HEK293 (cell line): ENCODE data around the gene DNAJB6.

ENCODE experiments used
- CTCF ChIA-PET: fragments of 350-600 bp; formaldehyde crosslinking; extraction: SDS; loops from one replicate; lab custom pipeline; 2021; ENCODE audit warnings: antibody characterized with exemption; lab: Yijun Ruan, JAX
- POLR2A ChIA-PET: fragments of 300-600 bp; formaldehyde crosslinking; extraction: SDS; loops from one replicate; lab custom pipeline; 2020; ENCODE audit warnings: antibody characterized with exemption, inconsistent platforms; lab: Yijun Ruan, JAX
- H3K27ac ChIP-seq: fragments of 200-500 bp; sonication (Bioruptor generic); 2 replicates; pipeline ENCODE4 v1.5.1; 2014; ENCODE audit warnings: low read depth, low read length, control low read depth, inconsistent platforms; ENCODE audit errors: extremely low read depth
- H3K36me3 ChIP-seq, 2 experiments: fragments of 200-500 bp in 1 of 2; sonication (Bioruptor generic) in 1 of 2; 1 replicate in 1 of 2; 2 replicates in 1 of 2; pipeline ENCODE4 v1.5.1; 2014 to 2017; ENCODE audit warnings: inconsistent platforms in 2 of 2, low read length in 2 of 2; ENCODE audit not compliant: control insufficient read depth in 2 of 2, insufficient read depth in 1 of 2
- H3K4me1 ChIP-seq: fragments of 200-500 bp; sonication (Bioruptor generic); 2 replicates; pipeline ENCODE4 v1.5.1; 2014; ENCODE audit warnings: mild to moderate bottlenecking, low read length, inconsistent platforms; ENCODE audit not compliant: control insufficient read depth, insufficient read depth
- H3K4me3 ChIP-seq: 2 replicates; pipeline ENCODE4 v1.5.1; 2011; ENCODE audit warnings: low read depth, mild to moderate bottlenecking, control low read depth, low read length, moderate library complexity
- H3K9me3 ChIP-seq: fragments of 200-500 bp; sonication (Bioruptor generic); 2 replicates; pipeline ENCODE4 v1.5.1; 2014; ENCODE audit warnings: low read depth, low read length, inconsistent platforms; ENCODE audit not compliant: control insufficient read depth, insufficient read depth
- EGR2 ChIP-seq: fragments of 450-650 bp; formaldehyde crosslinking; IDR thresholded peaks from 2 replicates; pipeline ENCODE4 v1.5.1; 2016; ENCODE audit warnings: low read depth, missing biosample characterization, missing genetic modification characterization
- GLIS1 ChIP-seq: fragments of 450-650 bp; formaldehyde crosslinking; IDR thresholded peaks from 2 replicates; pipeline ENCODE4 v1.5.1; 2016; ENCODE audit warnings: missing biosample characterization, missing genetic modification characterization
- IKZF3 ChIP-seq: fragments of 450-650 bp; IDR thresholded peaks from 2 replicates; pipeline ENCODE4 v1.5.0; 2018; ENCODE audit warnings: missing biosample characterization, mild to moderate bottlenecking, missing genetic modification characterization, moderate library complexity
- OSR2 ChIP-seq: fragments of 450-650 bp; formaldehyde crosslinking; IDR thresholded peaks from 2 replicates; pipeline ENCODE4 v1.5.1; 2016; ENCODE audit warnings: missing biosample characterization, missing genetic modification characterization
- PRDM4 ChIP-seq: fragments of 450-650 bp; formaldehyde crosslinking; IDR thresholded peaks from 2 replicates; pipeline ENCODE4 v1.5.1; 2017; ENCODE audit warnings: missing biosample characterization, missing genetic modification characterization
- PRDM6 ChIP-seq: fragments of 450-650 bp; formaldehyde crosslinking; IDR thresholded peaks from 2 replicates; pipeline ENCODE4 v1.5.1; 2017; ENCODE audit warnings: missing biosample characterization, missing genetic modification characterization
- SCRT1 ChIP-seq: fragments of 450-650 bp; formaldehyde crosslinking; IDR thresholded peaks from 2 replicates; pipeline ENCODE4 v1.5.1; 2016; ENCODE audit warnings: missing biosample characterization, missing genetic modification characterization, borderline replicate concordance
- TSHZ1 ChIP-seq: fragments of 450-650 bp; formaldehyde crosslinking; IDR thresholded peaks from 2 replicates; pipeline ENCODE4 v1.5.1; 2016; ENCODE audit warnings: missing biosample characterization, missing genetic modification characterization, borderline replicate concordance
- WT1 ChIP-seq: fragments of 450-650 bp; formaldehyde crosslinking; IDR thresholded peaks from 2 replicates; pipeline ENCODE4 v1.5.1; 2016; ENCODE audit warnings: missing biosample characterization, missing genetic modification characterization
- ZBTB1 ChIP-seq: fragments of 450-650 bp; formaldehyde crosslinking; IDR thresholded peaks from 2 replicates; pipeline ENCODE4 v1.5.1; 2016; ENCODE audit warnings: missing biosample characterization, missing genetic modification characterization
- ZBTB17 ChIP-seq: fragments of 450-650 bp; formaldehyde crosslinking; IDR thresholded peaks from 2 replicates; pipeline ENCODE4 v1.5.1; 2016; ENCODE audit warnings: missing biosample characterization, missing genetic modification characterization
- ZBTB21 ChIP-seq: fragments of 450-650 bp; formaldehyde crosslinking; IDR thresholded peaks from 2 replicates; pipeline ENCODE4 v1.5.1; 2017; ENCODE audit warnings: missing biosample characterization, missing genetic modification characterization
- ZNF114 ChIP-seq: fragments of 450-650 bp; formaldehyde crosslinking; IDR thresholded peaks from 2 replicates; pipeline ENCODE4 v1.5.0; 2017; ENCODE audit warnings: missing biosample characterization, missing genetic modification characterization
- ZNF169 ChIP-seq: fragments of 450-650 bp; formaldehyde crosslinking; IDR thresholded peaks from 2 replicates; pipeline ENCODE4 v1.5.1; 2016; ENCODE audit warnings: missing biosample characterization, missing genetic modification characterization
- ZNF18 ChIP-seq: fragments of 450-650 bp; formaldehyde crosslinking; IDR thresholded peaks from 2 replicates; pipeline ENCODE4 v1.5.1; 2016; ENCODE audit warnings: missing biosample characterization, missing genetic modification characterization
- ZNF221 ChIP-seq: fragments of 450-650 bp; formaldehyde crosslinking; IDR thresholded peaks from 2 replicates; pipeline ENCODE4 v1.5.1; 2017; ENCODE audit warnings: missing biosample characterization, missing genetic modification characterization, borderline replicate concordance
- ZNF366 ChIP-seq: fragments of 450-650 bp; formaldehyde crosslinking; conservative IDR thresholded peaks from 2 replicates; pipeline ENCODE4 v1.5.1; 2016; ENCODE audit warnings: missing biosample characterization, missing genetic modification characterization
- ZNF416 ChIP-seq: fragments of 450-650 bp; formaldehyde crosslinking; IDR thresholded peaks from 2 replicates; pipeline ENCODE4 v1.5.1; 2016; ENCODE audit warnings: missing biosample characterization, missing genetic modification characterization
- ZNF555 ChIP-seq: fragments of 450-650 bp; formaldehyde crosslinking; conservative IDR thresholded peaks from 2 replicates; pipeline ENCODE4 v1.5.1; 2017; ENCODE audit warnings: missing biosample characterization, mild to moderate bottlenecking, missing genetic modification characterization, inconsistent platforms
- ZNF580 ChIP-seq: fragments of 450-650 bp; formaldehyde crosslinking; IDR thresholded peaks from 2 replicates; pipeline ENCODE4 v1.5.1; 2016; ENCODE audit warnings: missing biosample characterization, missing genetic modification characterization
- ZNF596 ChIP-seq: fragments of 450-650 bp; IDR thresholded peaks from 2 replicates; pipeline ENCODE4 v1.5.0; 2018; ENCODE audit warnings: missing biosample characterization, mild to moderate bottlenecking, missing genetic modification characterization, moderate library complexity
- ZNF626 ChIP-seq: fragments of 450-650 bp; sonication (Bioruptor Pico); formaldehyde crosslinking; IDR thresholded peaks from 2 replicates; pipeline ENCODE4 v1.5.1; 2018; ENCODE audit warnings: missing biosample characterization, missing genetic modification characterization, inconsistent platforms
- ZNF791 ChIP-seq: fragments of 450-650 bp; formaldehyde crosslinking; IDR thresholded peaks from 2 replicates; pipeline ENCODE4 v1.5.1; 2016; ENCODE audit warnings: missing biosample characterization, missing genetic modification characterization

Gene DNAJB6

GRCh38 chr7:157357129-157358040 lies 20.6 kb downstream of the DNAJB6 start:
- Histone ChIP-seq H3K9me3 (no peaks in the 10 kb centered on the region), H3K4me3 (no peak overlapping the region), H3K36me3 (peaks cover 3 to 31% of the 10 kb centered on the region in 2 experiments; a peak in 2 of 3 replicates), H3K27ac (no peak overlapping the region), H3K4me1 (no peaks in the 10 kb centered on the region; the same call in 1 of the 2 replicates)
- POLR2A ChIA-PET = no interaction called here
- peak; percentile 25; the same call in 1 of the 2 replicates for TF ChIP-seq PRDM4 (tag by site-specific recombination)
- TF ChIP-seq SCRT1 (tag by site-specific recombination) = peak; percentile 66
- TF ChIP-seq ZBTB1 (tag by site-specific recombination) = no peak
- no peak for TF ChIP-seq TSHZ1 (tag by site-specific recombination)
- no peak for TF ChIP-seq IKZF3 (tag by site-specific recombination)
- peak; percentile 80 for TF ChIP-seq OSR2 (tag by site-specific recombination)
- 0 out of 2 replicates have a peak, but pooled peaks have one; percentile 41 for TF ChIP-seq ZNF18 (tag by site-specific recombination)
- TF ChIP-seq ZNF555 (tag by site-specific recombination) = no peak
- no peak for TF ChIP-seq ZNF791 (tag by site-specific recombination)
- no peak for TF ChIP-seq ZNF169 (tag by site-specific recombination)
- TF ChIP-seq ZBTB17 = no peak
- peak; percentile 75 for TF ChIP-seq EGR2 (tag by site-specific recombination)
- TF ChIP-seq ZNF366 = peak; percentile 97
- CTCF ChIA-PET = no interaction called here

- Histone ChIP-seq H3K4me1 (no peaks in the 10 kb centered on the region; the same call in 1 of the 2 replicates), H3K9me3 (no peaks in the 10 kb centered on the region), H3K27ac (peak overlapping the region; percentile 3; the same call in 1 of the 2 replicates), H3K4me3 (no peak overlapping the region), H3K36me3 (peaks cover 3 to 39% of the 10 kb centered on the region in 2 experiments; a peak in 2 of 3 replicates)
- ChIA-PET CTCF (interaction anchor here (1.3 kb wide), 1 partner anchor 85 kb away, joined by 3 read pairs; no protein-coding TSS in a partner anchor), POLR2A (no interaction called here)
- TF ChIP-seq ZNF626 (tag by site-specific recombination) (no peak), ZNF416 (tag by site-specific recombination) (no peak), GLIS1 (tag by site-specific recombination) (peak; percentile 62; the same call in 1 of the 2 replicates), ZNF596 (tag by site-specific recombination) (peak; percentile 21; the same call in 1 of the 2 replicates), ZNF366 (peak; percentile 65; the same call in 1 of the 2 replicates), ZNF580 (tag by site-specific recombination) (peak; percentile 87; the same call in 1 of the 2 replicates), ZNF114 (tag by site-specific recombination) (no peak), WT1 (tag by site-specific recombination) (peak; percentile 65), PRDM6 (tag by site-specific recombination) (peak; percentile 99), OSR2 (tag by site-specific recombination) (peak; percentile 96), ZNF221 (tag by site-specific recombination) (no peak), ZBTB21 (tag by site-specific recombination) (no peak)
Measured at GRCh38 chr7:157358041-157358752, 21.4 kb downstream of the DNAJB6 start.
